ENCODE measurements around the gene MYH6. TPM values are rescaled to one million over a fixed set of nuclear protein-coding genes. Genes with fewer than 3 reads are reported as not detected.

The MYH6 gene
- total and polyA plus RNA-seq, 2 of the 13 experiments (the other 11 are each of a cell fraction or from before 2014, with no cell fraction given), result 0.01 TPM; not detected in 1

DNA sequence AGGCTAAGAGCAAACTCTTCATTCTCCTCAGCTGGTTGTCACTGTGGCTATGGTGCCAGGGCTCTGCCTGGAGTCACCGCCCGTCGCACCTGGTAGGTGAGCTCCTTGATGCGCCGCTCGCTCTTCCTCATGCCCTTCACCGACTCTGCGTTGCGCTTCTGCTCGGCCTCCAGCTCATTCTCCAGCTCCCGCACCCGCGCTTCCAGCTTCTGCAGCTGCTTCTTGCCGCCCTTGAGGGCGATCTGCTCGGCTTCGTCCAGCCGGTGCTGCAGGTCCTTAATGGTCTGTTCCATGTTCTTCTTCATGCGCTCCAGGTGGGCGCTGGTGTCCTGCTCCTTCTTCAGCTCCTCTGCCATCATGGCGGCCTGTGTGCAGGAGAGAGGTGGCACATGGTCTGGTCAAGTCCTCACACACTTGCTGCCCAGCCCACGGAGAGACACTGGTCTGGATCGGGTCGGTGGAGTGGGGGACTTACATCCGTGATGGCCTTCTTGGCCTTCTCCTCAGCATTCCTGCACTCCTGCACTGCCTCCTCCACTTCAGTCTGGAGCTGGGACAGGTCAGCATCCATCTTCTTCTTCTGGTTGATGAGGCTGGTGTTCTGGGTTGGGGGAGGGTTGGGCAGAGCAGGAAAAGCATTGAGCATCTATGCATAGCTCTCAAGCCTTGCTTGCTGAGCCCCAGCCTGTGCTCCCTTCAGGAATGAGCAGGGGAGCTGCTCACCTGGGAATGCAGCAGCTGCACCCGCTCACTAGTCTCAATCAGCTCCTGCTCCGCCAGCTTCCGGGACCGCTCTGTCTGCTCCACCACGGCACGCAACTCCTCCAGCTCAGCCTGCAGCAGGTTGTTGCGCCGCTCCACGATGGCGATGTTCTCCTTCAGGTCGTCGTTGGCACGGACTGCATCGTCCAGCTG, 7.1 kb upstream of the MYH6 start:
- no peaks in the 10 kb centered on the region for H3K4me1 ChIP-seq (ENCODE audit: insufficient read depth, low read length)
- no peaks in the 10 kb centered on the region for H3K36me3 ChIP-seq (replicated peaks in 1 of 2; ENCODE audit: control insufficient read depth in 1 of 2, insufficient read depth in 2 of 2, low read length in 2 of 2)
- H3K4me3 ChIP-seq (replicated peaks in 1 of 3; ENCODE audit: insufficient read depth in 1 of 3, low read depth in 2 of 3, low read length in 3 of 3), result no peak overlapping the region
- H2AFZ ChIP-seq (ENCODE audit: low read length), result no peak overlapping the region
- no peak for FAIRE-seq
- CTCF ChIA-PET (ENCODE audit: low intra/inter-chr PET ratio, low total read pairs), result no interaction called here
- TF ChIP-seq ZNF30 (CRISPR knock-in tag; IDR thresholded peaks at IDR 0.05) (no peak), ASH2L (IDR thresholded peaks at IDR 0.05; ENCODE audit: insufficient read length, low read depth, low read length) (no peak), ARNT (IDR thresholded peaks at IDR 0.05) (no peak), RFX3 (CRISPR knock-in tag; IDR thresholded peaks at IDR 0.05) (no peak)
- TF ChIP-seq, protein P1, sequence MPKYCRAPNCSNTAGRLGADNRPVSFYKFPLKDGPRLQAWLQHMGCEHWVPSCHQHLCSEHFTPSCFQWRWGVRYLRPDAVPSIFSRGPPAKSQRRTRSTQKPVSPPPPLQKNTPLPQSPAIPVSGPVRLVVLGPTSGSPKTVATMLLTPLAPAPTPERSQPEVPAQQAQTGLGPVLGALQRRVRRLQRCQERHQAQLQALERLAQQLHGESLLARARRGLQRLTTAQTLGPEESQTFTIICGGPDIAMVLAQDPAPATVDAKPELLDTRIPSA (CRISPR knock-in tag; IDR thresholded peaks at IDR 0.05; ENCODE audit: borderline replicate concordance), result no peak
- TF ChIP-seq, protein P2, sequence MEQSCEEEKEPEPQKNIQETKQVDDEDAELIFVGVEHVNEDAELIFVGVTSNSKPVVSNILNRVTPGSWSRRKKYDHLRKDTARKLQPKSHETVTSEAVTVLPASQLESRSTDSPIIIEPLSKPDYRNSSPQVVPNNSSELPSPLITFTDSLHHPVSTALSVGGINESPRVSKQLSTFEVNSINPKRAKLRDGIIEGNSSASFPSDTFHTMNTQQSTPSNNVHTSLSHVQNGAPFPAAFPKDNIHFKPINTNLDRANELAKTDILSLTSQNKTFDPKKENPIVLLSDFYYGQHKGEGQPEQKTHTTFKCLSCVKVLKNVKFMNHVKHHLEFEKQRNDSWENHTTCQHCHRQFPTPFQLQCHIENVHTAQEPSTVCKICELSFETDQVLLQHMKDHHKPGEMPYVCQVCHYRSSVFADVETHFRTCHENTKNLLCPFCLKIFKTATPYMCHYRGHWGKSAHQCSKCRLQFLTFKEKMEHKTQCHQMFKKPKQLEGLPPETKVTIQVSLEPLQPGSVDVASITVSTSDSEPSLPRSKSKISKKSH (CRISPR knock-in tag; IDR thresholded peaks at IDR 0.05; ENCODE audit: borderline replicate concordance), result peak; percentile 12; the same call in 1 of the 2 replicates
- TF ChIP-seq, protein P3, sequence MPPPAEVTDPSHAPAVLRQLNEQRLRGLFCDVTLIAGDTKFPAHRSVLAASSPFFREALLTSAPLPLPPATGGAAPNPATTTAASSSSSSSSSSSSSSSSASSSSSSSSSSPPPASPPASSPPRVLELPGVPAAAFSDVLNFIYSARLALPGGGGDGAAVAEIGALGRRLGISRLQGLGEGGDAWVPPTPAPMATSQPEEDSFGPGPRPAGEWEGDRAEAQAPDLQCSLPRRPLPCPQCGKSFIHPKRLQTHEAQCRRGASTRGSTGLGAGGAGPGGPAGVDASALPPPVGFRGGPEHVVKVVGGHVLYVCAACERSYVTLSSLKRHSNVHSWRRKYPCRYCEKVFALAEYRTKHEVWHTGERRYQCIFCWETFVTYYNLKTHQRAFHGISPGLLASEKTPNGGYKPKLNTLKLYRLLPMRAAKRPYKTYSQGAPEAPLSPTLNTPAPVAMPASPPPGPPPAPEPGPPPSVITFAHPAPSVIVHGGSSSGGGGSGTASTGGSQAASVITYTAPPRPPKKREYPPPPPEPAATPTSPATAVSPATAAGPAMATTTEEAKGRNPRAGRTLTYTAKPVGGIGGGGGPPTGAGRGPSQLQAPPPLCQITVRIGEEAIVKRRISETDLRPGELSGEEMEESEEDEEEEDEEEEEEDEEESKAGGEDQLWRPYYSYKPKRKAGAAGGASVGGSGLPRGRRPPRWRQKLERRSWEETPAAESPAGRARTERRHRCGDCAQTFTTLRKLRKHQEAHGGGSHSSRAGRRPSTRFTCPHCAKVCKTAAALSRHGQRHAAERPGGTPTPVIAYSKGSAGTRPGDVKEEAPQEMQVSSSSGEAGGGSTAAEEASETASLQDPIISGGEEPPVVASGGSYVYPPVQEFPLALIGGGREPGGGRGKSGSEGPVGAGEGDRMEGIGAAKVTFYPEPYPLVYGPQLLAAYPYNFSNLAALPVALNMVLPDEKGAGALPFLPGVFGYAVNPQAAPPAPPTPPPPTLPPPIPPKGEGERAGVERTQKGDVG (CRISPR knock-in tag; IDR thresholded peaks at IDR 0.05; ENCODE audit: borderline replicate concordance), result no peak
- TF ChIP-seq, protein P4, sequence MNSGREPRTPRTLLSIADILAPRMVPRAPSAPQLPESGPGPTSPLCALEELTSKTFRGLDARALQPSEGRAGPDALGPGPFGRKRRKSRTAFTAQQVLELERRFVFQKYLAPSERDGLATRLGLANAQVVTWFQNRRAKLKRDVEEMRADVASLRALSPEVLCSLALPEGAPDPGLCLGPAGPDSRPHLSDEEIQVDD (CRISPR knock-in tag; IDR thresholded peaks at IDR 0.05; ENCODE audit: borderline replicate concordance), result 0 out of 2 replicates have a peak, but pooled peaks have one; percentile 8
- no peak overlapping the region for H3K4me2 ChIP-seq (ENCODE audit: low read depth, low read length)
- no peak for DNase-seq (ENCODE audit: low spot score)
- H4K20me1 ChIP-seq (ENCODE audit: insufficient read depth, low read length), result no peaks in the 10 kb centered on the region
- no peak overlapping the region for H3K27ac ChIP-seq (ENCODE audit: extremely low read length, insufficient read depth, low read length)
- no TSS peak for BruUV-seq (replicated peaks)
- ATAC-seq, result no peak
- 66% methylated on average over 39 of the region's 39 CpGs for whole genome bisulfite sequencing (ENCODE audit: low lambda C conversion rate)
- no peaks in the 10 kb centered on the region for H3K9me3 ChIP-seq (ENCODE audit: low read length)
- H3K27me3 ChIP-seq (ENCODE audit: control insufficient read depth in 1 of 2, insufficient read depth in 2 of 2, low read length in 2 of 2), result peaks cover 39 to 95% of the 10 kb centered on the region in 2 experiments
- intact Hi-C loops (cut with micrococcal nuclease; ENCODE audit: unreplicated experiment) (no loop called here), in situ Hi-C loops (cut with HindIII; ENCODE audit: extremely low pct_ligation_motif_present, low pct_unique_long_range_greater_than_20kb) (no loop called here)
- POLR2A ChIA-PET, result no interaction called here
- no peak overlapping the region for H3K9ac ChIP-seq (ENCODE audit: insufficient read depth, low read depth, low read length)
- H3K79me2 ChIP-seq (ENCODE audit: insufficient read depth, low read length), result no peaks in the 10 kb centered on the region
